Measurements from ENCODE around the gene FRMD1. TPM values are rescaled to one million over a fixed set of nuclear protein-coding genes. Genes with fewer than 3 reads are reported as not detected.

Gene FRMD1
- total and polyA plus RNA-seq, 2 donors (not counting 1 experiment from before 2014, with no cell fraction given): not detected

DNA sequence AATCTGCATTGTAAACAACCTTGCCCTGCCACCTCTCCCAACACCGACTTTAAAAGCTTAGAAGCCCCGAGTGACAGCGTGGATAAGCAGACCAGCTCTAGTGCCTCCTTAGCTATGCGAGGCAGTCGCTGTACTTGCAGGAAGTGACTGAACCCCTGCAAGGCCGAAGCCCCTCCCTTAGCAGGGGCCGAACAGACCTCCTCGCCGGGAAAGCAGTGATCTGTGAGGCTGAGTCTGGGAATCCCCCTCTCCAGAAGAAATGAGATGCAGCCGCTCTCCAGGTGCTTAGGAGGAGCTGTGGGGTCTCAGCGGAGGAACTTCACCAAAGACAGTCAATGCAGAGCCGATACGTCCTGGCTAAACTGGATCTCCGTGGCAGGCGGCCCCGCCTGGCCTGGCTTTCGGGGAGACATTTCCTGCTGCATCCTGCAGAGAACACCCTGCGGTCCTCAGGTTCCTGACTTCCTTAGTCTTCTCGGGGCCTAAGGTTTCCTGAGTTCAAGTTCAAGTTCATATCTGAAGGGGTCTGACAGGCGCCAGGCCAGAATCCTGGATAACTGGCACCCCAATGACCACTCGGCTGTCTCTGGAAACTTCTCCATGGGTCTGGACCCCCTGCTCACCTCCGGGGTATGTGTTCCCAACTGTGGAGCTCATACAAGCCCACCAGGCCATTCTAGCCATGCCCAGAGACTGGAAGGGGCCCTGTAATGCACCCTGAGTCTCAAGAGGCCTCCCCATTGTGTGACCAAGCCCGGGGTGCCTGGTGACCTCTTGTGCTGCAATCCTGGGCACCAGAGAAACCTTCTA is 20.4 kb upstream of the FRMD1 start:
- Histone ChIP-seq H2AFZ (ENCODE audit: insufficient read depth, low read depth, low read length, poor library complexity, severe bottlenecking) (no peak overlapping the region), H4K20me1 (ENCODE audit: control insufficient read depth, insufficient read depth, low read length, poor library complexity, severe bottlenecking) (no peaks in the 10 kb centered on the region), H3K9me3 (ENCODE audit: control extremely low read depth in 1 of 3, control insufficient read depth in 2 of 3, insufficient read depth in 1 of 3, low read length in 2 of 3) (peaks cover 0 to 3% (median 0%) of the 10 kb centered on the region in 3 donors), H3K27me3 (replicated peaks in 1 of 4; ENCODE audit: control extremely low read depth in 1 of 4, control insufficient read depth in 3 of 4, insufficient read depth in 4 of 4, low read length in 3 of 4) (peaks cover 0 to 16% (median 2%) of the 10 kb centered on the region in 4 experiments), H3K4me3 (ENCODE audit: control extremely low read depth in 1 of 5, extremely low read depth in 1 of 5, insufficient read depth in 1 of 5, low read depth in 2 of 5, low read length in 4 of 5) (no peak overlapping the region), H3K4me2 (replicated peaks; ENCODE audit: low read depth, low read length, poor library complexity, severe bottlenecking) (no peak overlapping the region), H3K9ac (ENCODE audit: low read length) (no peak overlapping the region), H3K36me3 (replicated peaks in 1 of 2; ENCODE audit: control extremely low read depth in 1 of 2, control insufficient read depth in 1 of 2, extremely low read depth in 1 of 2, insufficient read depth in 2 of 2, low read length in 1 of 2) (no peaks in the 10 kb centered on the region), H3K27ac (ENCODE audit: low read length in 2 of 2) (no peak overlapping the region), H3K79me2 (ENCODE audit: control insufficient read depth, insufficient read depth, low read length) (no peaks in the 10 kb centered on the region), H3K4me1 (ENCODE audit: control insufficient read depth in 2 of 2, insufficient read depth in 2 of 2, low read length in 2 of 2) (no peaks in the 10 kb centered on the region)
- DNase-seq (no peak), ATAC-seq (ENCODE audit: low read depth) (no peak)
- Mint-ChIP-seq H3K4me1 (no peaks in the 10 kb centered on the region), H3K4me3 (no peak overlapping the region), H3K27me3 (peaks cover 33% of the 10 kb centered on the region), H3K9me3 (ENCODE audit: insufficient read depth) (no peaks in the 10 kb centered on the region), H3K27ac (no peak overlapping the region)
- no peak for TF ChIP-seq EZH2 (IDR thresholded peaks at IDR 0.05; ENCODE audit: borderline replicate concordance, insufficient read depth, low read depth, low read length, poor library complexity, severe bottlenecking)
- TF ChIP-seq, protein P1, sequence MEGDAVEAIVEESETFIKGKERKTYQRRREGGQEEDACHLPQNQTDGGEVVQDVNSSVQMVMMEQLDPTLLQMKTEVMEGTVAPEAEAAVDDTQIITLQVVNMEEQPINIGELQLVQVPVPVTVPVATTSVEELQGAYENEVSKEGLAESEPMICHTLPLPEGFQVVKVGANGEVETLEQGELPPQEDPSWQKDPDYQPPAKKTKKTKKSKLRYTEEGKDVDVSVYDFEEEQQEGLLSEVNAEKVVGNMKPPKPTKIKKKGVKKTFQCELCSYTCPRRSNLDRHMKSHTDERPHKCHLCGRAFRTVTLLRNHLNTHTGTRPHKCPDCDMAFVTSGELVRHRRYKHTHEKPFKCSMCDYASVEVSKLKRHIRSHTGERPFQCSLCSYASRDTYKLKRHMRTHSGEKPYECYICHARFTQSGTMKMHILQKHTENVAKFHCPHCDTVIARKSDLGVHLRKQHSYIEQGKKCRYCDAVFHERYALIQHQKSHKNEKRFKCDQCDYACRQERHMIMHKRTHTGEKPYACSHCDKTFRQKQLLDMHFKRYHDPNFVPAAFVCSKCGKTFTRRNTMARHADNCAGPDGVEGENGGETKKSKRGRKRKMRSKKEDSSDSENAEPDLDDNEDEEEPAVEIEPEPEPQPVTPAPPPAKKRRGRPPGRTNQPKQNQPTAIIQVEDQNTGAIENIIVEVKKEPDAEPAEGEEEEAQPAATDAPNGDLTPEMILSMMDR (IDR thresholded peaks at IDR 0.05): no peak
- ChIA-PET POLR2A (no interaction called here), CTCF (no interaction called here)
- 65% methylated on average over 23 of the region's 23 CpGs for WGBS (ENCODE audit: insufficient coverage)
- intact Hi-C loops (cut with micrococcal nuclease): no loop called here

- H3K4me3 ChIP-seq (ENCODE audit: control extremely low read depth in 1 of 5, extremely low read depth in 1 of 5, insufficient read depth in 1 of 5, low read depth in 2 of 5, low read length in 4 of 5): no peak overlapping the region
- DNase-seq: no peak
- H3K4me1 Mint-ChIP-seq: no peaks in the 10 kb centered on the region
- ChIA-PET CTCF (no interaction called here), POLR2A (no interaction called here)
- H3K79me2 ChIP-seq (ENCODE audit: control insufficient read depth, insufficient read depth, low read length): no peaks in the 10 kb centered on the region
- H3K4me1 ChIP-seq (ENCODE audit: control insufficient read depth in 2 of 2, insufficient read depth in 2 of 2, low read length in 2 of 2): no peaks in the 10 kb centered on the region
- peaks cover 27% of the 10 kb centered on the region for H3K27me3 Mint-ChIP-seq
- peaks cover 0 to 9% (median 0%) of the 10 kb centered on the region in 3 donors for H3K9me3 ChIP-seq (ENCODE audit: control extremely low read depth in 1 of 3, control insufficient read depth in 2 of 3, insufficient read depth in 1 of 3, low read length in 2 of 3)
- H3K27ac ChIP-seq (ENCODE audit: low read length in 2 of 2): no peak overlapping the region
- no peak overlapping the region for H3K27ac Mint-ChIP-seq
- H3K4me3 Mint-ChIP-seq: no peak overlapping the region
- no peaks in the 10 kb centered on the region for H3K36me3 ChIP-seq (replicated peaks in 1 of 2; ENCODE audit: control extremely low read depth in 1 of 2, control insufficient read depth in 1 of 2, extremely low read depth in 1 of 2, insufficient read depth in 2 of 2, low read length in 1 of 2)
- H4K20me1 ChIP-seq (ENCODE audit: control insufficient read depth, insufficient read depth, low read length, poor library complexity, severe bottlenecking): no peaks in the 10 kb centered on the region
- H2AFZ ChIP-seq (ENCODE audit: insufficient read depth, low read depth, low read length, poor library complexity, severe bottlenecking): no peak overlapping the region
- H3K4me2 ChIP-seq (replicated peaks; ENCODE audit: low read depth, low read length, poor library complexity, severe bottlenecking): no peak overlapping the region
- peaks cover 0 to 16% (median 2%) of the 10 kb centered on the region in 4 experiments for H3K27me3 ChIP-seq (replicated peaks in 1 of 4; ENCODE audit: control extremely low read depth in 1 of 4, control insufficient read depth in 3 of 4, insufficient read depth in 4 of 4, low read length in 3 of 4)
- 85% methylated on average over 13 of the region's 13 CpGs for WGBS (ENCODE audit: insufficient coverage)
- intact Hi-C loops (cut with micrococcal nuclease): no loop called here
- TF ChIP-seq EZH2 (IDR thresholded peaks at IDR 0.05; ENCODE audit: borderline replicate concordance, insufficient read depth, low read depth, low read length, poor library complexity, severe bottlenecking): no peak
- TF ChIP-seq, protein P1 (IDR thresholded peaks at IDR 0.05): no peak
- H3K9ac ChIP-seq (ENCODE audit: low read length): no peak overlapping the region
- ATAC-seq (ENCODE audit: low read depth): no peak
- no peaks in the 10 kb centered on the region for H3K9me3 Mint-ChIP-seq (ENCODE audit: insufficient read depth)
Observed at GRCh38 chr6:168098431-168098861, 19.4 kb upstream of the FRMD1 start.
